NT2/D1 (cell line): ENCODE measurements around the gene LRRIQ4.

Experiments
- YY1 ChIP-seq: IDR thresholded peaks from 2 replicates; pipeline ENCODE4 v1.6.1; 2011; ENCODE audit not compliant: insufficient read length, insufficient read depth
- ZNF274 ChIP-seq: IDR thresholded peaks from 2 replicates; pipeline ENCODE4 v1.6.1; 2011; ENCODE audit warnings: mild to moderate bottlenecking, low read depth, low read length

DNA sequence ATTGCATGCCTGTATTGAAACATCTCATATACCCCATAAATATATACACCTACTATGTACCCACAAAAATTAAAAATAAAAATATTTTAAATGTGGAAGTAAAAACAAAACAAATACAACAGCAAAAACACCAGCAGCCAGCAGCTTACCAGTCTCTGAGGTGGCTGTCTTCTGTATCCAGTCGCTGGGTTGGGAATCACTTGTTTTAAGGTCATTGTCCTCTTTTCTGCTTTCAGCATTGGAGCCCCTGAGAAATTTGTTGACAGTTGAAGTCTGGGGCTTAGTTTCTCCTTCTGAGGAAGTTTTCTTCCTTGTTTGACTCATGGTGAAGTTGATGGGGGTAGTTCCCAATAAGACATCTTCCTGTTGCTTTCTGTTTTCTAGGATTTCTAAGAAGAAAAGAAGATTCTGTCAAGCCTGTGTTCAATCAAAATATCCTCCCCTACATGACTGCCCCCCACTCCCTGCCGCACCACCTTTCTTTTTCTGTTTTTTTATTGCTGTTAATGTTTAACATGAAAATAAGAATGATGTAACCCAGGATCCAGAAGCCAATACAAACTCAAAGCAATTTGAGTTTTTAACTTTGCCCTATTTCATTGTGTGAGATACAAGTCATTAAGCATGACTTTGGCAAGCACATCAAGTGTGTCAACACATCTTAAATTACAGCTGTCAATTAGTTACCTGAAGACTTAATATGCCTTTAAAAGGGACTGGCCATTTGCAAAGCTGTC, 57.0 kb downstream of the LRRIQ4 start, which contains the start of gene LRRC31:
- TF ChIP-seq ZNF274 = no peak
- no peak for TF ChIP-seq YY1
